ENCODE measurements around the gene UBTF.

DNA sequence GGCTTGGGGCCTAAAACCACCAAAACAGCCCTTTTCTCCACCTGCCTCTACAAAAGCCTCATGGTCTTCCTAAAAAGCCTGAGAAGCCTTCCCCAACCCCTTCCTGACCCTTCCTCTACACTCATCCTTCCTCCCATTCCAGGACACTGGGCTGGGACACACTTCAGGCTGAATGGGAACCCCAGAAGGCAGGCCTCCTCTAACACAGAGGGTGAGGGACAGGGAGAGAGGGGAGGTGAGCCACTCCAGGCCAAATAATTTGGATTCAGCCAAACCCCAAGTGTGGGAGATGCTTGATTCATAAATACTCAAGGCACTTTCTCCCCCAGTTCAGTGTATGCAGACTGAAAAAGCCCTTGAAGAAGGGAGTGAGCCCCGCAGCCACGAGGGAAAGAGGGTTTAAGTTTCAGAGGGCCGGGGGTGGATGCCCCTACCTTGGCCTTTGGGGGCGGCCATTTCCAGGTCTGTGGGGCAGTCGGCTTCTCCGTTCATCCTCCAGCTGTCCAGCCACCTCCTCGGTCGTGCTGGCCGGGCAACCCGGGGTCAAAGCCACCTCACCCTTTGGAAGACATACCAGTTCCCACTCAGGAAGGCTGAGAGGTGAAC is 1.6 kb downstream of the UBTF start:
- TF ChIP-seq POLR2A (IDR thresholded peaks at IDR 0.05; ENCODE audit: control extremely low read depth in 1 of 2, low read depth in 2 of 2, low read length in 2 of 2) (no peak), TBP (IDR thresholded peaks at IDR 0.05; ENCODE audit: low read depth, low read length) (no peak), EZH2 (IDR thresholded peaks at IDR 0.05; ENCODE audit: low read depth, low read length, severe bottlenecking) (no peak), CBX8 (IDR thresholded peaks at IDR 0.05; ENCODE audit: borderline replicate concordance, low read depth, low read length) (no peak), EGR1 (IDR thresholded peaks at IDR 0.05; ENCODE audit: borderline replicate concordance, low read depth, low read length) (no peak), JUND (IDR thresholded peaks at IDR 0.05; ENCODE audit: low read length) (no peak), SP1 (IDR thresholded peaks at IDR 0.05; ENCODE audit: low read depth, low read length) (no peak), SIX5 (IDR thresholded peaks at IDR 0.05; ENCODE audit: low read depth, low read length) (no peak)
- TF ChIP-seq, protein P1, sequence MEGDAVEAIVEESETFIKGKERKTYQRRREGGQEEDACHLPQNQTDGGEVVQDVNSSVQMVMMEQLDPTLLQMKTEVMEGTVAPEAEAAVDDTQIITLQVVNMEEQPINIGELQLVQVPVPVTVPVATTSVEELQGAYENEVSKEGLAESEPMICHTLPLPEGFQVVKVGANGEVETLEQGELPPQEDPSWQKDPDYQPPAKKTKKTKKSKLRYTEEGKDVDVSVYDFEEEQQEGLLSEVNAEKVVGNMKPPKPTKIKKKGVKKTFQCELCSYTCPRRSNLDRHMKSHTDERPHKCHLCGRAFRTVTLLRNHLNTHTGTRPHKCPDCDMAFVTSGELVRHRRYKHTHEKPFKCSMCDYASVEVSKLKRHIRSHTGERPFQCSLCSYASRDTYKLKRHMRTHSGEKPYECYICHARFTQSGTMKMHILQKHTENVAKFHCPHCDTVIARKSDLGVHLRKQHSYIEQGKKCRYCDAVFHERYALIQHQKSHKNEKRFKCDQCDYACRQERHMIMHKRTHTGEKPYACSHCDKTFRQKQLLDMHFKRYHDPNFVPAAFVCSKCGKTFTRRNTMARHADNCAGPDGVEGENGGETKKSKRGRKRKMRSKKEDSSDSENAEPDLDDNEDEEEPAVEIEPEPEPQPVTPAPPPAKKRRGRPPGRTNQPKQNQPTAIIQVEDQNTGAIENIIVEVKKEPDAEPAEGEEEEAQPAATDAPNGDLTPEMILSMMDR (IDR thresholded peaks at IDR 0.05; ENCODE audit: control extremely low read depth in 1 of 3, insufficient read depth in 1 of 3, low read depth in 1 of 3, low read length in 3 of 3), result no peak
- TF ChIP-seq, protein P2, sequence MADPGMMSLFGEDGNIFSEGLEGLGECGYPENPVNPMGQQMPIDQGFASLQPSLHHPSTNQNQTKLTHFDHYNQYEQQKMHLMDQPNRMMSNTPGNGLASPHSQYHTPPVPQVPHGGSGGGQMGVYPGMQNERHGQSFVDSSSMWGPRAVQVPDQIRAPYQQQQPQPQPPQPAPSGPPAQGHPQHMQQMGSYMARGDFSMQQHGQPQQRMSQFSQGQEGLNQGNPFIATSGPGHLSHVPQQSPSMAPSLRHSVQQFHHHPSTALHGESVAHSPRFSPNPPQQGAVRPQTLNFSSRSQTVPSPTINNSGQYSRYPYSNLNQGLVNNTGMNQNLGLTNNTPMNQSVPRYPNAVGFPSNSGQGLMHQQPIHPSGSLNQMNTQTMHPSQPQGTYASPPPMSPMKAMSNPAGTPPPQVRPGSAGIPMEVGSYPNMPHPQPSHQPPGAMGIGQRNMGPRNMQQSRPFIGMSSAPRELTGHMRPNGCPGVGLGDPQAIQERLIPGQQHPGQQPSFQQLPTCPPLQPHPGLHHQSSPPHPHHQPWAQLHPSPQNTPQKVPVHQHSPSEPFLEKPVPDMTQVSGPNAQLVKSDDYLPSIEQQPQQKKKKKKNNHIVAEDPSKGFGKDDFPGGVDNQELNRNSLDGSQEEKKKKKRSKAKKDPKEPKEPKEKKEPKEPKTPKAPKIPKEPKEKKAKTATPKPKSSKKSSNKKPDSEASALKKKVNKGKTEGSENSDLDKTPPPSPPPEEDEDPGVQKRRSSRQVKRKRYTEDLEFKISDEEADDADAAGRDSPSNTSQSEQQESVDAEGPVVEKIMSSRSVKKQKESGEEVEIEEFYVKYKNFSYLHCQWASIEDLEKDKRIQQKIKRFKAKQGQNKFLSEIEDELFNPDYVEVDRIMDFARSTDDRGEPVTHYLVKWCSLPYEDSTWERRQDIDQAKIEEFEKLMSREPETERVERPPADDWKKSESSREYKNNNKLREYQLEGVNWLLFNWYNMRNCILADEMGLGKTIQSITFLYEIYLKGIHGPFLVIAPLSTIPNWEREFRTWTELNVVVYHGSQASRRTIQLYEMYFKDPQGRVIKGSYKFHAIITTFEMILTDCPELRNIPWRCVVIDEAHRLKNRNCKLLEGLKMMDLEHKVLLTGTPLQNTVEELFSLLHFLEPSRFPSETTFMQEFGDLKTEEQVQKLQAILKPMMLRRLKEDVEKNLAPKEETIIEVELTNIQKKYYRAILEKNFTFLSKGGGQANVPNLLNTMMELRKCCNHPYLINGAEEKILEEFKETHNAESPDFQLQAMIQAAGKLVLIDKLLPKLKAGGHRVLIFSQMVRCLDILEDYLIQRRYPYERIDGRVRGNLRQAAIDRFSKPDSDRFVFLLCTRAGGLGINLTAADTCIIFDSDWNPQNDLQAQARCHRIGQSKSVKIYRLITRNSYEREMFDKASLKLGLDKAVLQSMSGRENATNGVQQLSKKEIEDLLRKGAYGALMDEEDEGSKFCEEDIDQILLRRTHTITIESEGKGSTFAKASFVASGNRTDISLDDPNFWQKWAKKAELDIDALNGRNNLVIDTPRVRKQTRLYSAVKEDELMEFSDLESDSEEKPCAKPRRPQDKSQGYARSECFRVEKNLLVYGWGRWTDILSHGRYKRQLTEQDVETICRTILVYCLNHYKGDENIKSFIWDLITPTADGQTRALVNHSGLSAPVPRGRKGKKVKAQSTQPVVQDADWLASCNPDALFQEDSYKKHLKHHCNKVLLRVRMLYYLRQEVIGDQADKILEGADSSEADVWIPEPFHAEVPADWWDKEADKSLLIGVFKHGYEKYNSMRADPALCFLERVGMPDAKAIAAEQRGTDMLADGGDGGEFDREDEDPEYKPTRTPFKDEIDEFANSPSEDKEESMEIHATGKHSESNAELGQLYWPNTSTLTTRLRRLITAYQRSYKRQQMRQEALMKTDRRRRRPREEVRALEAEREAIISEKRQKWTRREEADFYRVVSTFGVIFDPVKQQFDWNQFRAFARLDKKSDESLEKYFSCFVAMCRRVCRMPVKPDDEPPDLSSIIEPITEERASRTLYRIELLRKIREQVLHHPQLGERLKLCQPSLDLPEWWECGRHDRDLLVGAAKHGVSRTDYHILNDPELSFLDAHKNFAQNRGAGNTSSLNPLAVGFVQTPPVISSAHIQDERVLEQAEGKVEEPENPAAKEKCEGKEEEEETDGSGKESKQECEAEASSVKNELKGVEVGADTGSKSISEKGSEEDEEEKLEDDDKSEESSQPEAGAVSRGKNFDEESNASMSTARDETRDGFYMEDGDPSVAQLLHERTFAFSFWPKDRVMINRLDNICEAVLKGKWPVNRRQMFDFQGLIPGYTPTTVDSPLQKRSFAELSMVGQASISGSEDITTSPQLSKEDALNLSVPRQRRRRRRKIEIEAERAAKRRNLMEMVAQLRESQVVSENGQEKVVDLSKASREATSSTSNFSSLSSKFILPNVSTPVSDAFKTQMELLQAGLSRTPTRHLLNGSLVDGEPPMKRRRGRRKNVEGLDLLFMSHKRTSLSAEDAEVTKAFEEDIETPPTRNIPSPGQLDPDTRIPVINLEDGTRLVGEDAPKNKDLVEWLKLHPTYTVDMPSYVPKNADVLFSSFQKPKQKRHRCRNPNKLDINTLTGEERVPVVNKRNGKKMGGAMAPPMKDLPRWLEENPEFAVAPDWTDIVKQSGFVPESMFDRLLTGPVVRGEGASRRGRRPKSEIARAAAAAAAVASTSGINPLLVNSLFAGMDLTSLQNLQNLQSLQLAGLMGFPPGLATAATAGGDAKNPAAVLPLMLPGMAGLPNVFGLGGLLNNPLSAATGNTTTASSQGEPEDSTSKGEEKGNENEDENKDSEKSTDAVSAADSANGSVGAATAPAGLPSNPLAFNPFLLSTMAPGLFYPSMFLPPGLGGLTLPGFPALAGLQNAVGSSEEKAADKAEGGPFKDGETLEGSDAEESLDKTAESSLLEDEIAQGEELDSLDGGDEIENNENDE (IDR thresholded peaks at IDR 0.05; ENCODE audit: insufficient replicate concordance, low read length), result no peak
- TF ChIP-seq, protein P3, sequence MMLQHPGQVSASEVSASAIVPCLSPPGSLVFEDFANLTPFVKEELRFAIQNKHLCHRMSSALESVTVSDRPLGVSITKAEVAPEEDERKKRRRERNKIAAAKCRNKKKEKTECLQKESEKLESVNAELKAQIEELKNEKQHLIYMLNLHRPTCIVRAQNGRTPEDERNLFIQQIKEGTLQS (IDR thresholded peaks at IDR 0.05; ENCODE audit: insufficient read depth, low read depth, low read length), result no peak
